ENCODE measurements around the gene SRD5A1.

The SRD5A1 gene

GRCh38 chr5:6681682-6682081, 48.4 kb downstream of the SRD5A1 start:
- no peak overlapping the region for H3K27ac ChIP-seq
- H4K20me1 ChIP-seq (ENCODE audit: insufficient read depth): no peaks in the 10 kb centered on the region
- no peak overlapping the region for H2AFZ ChIP-seq (ENCODE audit: low read depth)
- TF ChIP-seq CTCF (conservative IDR thresholded peaks at IDR 0.05; ENCODE audit: low read depth, low read length): no peak
- no peaks in the 10 kb centered on the region for H3K36me3 ChIP-seq (ENCODE audit: insufficient read depth)
- no peak overlapping the region for H3K4me2 ChIP-seq
- H3K9ac ChIP-seq: no peak overlapping the region
- no peaks in the 10 kb centered on the region for H3K27me3 ChIP-seq (ENCODE audit: insufficient read depth, low read depth)
- no peaks in the 10 kb centered on the region for H3K79me2 ChIP-seq (ENCODE audit: insufficient read depth, low read depth)
- H3K4me3 ChIP-seq (IDR thresholded peaks at IDR 0.05; ENCODE audit: insufficient read depth, low read depth, low read length): no peak overlapping the region
- no peaks in the 10 kb centered on the region for H3K4me1 ChIP-seq (ENCODE audit: low read depth, poor library complexity, severe bottlenecking)

GRCh38 chr5:6682239-6682638, 49.0 kb downstream of the SRD5A1 start:
- Histone ChIP-seq H2AFZ (ENCODE audit: low read depth) (no peak overlapping the region), H3K27me3 (ENCODE audit: insufficient read depth, low read depth) (no peaks in the 10 kb centered on the region), H3K36me3 (ENCODE audit: insufficient read depth) (no peaks in the 10 kb centered on the region), H3K9ac (no peak overlapping the region), H3K4me3 (IDR thresholded peaks at IDR 0.05; ENCODE audit: insufficient read depth, low read depth, low read length) (no peak overlapping the region), H3K4me2 (no peak overlapping the region), H3K4me1 (ENCODE audit: low read depth, poor library complexity, severe bottlenecking) (no peaks in the 10 kb centered on the region), H4K20me1 (ENCODE audit: insufficient read depth) (no peaks in the 10 kb centered on the region), H3K79me2 (ENCODE audit: insufficient read depth, low read depth) (no peaks in the 10 kb centered on the region), H3K27ac (no peak overlapping the region)
- no peak for TF ChIP-seq CTCF (conservative IDR thresholded peaks at IDR 0.05; ENCODE audit: low read depth, low read length)

GRCh38 chr5:6683241-6683640, 50.0 kb downstream of the SRD5A1 start:
- Histone ChIP-seq H3K9ac (no peak overlapping the region), H3K4me1 (ENCODE audit: low read depth, poor library complexity, severe bottlenecking) (no peaks in the 10 kb centered on the region), H3K36me3 (ENCODE audit: insufficient read depth) (no peaks in the 10 kb centered on the region), H3K27ac (no peak overlapping the region), H2AFZ (ENCODE audit: low read depth) (no peak overlapping the region), H3K79me2 (ENCODE audit: insufficient read depth, low read depth) (no peaks in the 10 kb centered on the region), H3K4me3 (IDR thresholded peaks at IDR 0.05; ENCODE audit: insufficient read depth, low read depth, low read length) (no peak overlapping the region), H3K27me3 (ENCODE audit: insufficient read depth, low read depth) (no peaks in the 10 kb centered on the region), H3K4me2 (no peak overlapping the region), H4K20me1 (ENCODE audit: insufficient read depth) (no peaks in the 10 kb centered on the region)
- no peak for TF ChIP-seq CTCF (conservative IDR thresholded peaks at IDR 0.05; ENCODE audit: low read depth, low read length)

GRCh38 chr5:6684075-6684474, 50.8 kb downstream of the SRD5A1 start:
- Histone ChIP-seq H3K4me3 (IDR thresholded peaks at IDR 0.05; ENCODE audit: insufficient read depth, low read depth, low read length) (no peak overlapping the region), H3K79me2 (ENCODE audit: insufficient read depth, low read depth) (no peaks in the 10 kb centered on the region), H3K4me2 (no peak overlapping the region), H3K36me3 (ENCODE audit: insufficient read depth) (no peaks in the 10 kb centered on the region), H4K20me1 (ENCODE audit: insufficient read depth) (no peaks in the 10 kb centered on the region), H3K27ac (no peak overlapping the region), H3K9ac (no peak overlapping the region), H3K4me1 (ENCODE audit: low read depth, poor library complexity, severe bottlenecking) (no peaks in the 10 kb centered on the region), H3K27me3 (ENCODE audit: insufficient read depth, low read depth) (no peaks in the 10 kb centered on the region), H2AFZ (ENCODE audit: low read depth) (no peak overlapping the region)
- TF ChIP-seq CTCF (conservative IDR thresholded peaks at IDR 0.05; ENCODE audit: low read depth, low read length): no peak

- H2AFZ ChIP-seq (ENCODE audit: low read depth): no peak overlapping the region
- no peak overlapping the region for H3K27ac ChIP-seq
- H3K27me3 ChIP-seq (ENCODE audit: insufficient read depth, low read depth): no peaks in the 10 kb centered on the region
- no peaks in the 10 kb centered on the region for H3K79me2 ChIP-seq (ENCODE audit: insufficient read depth, low read depth)
- no peak for TF ChIP-seq CTCF (conservative IDR thresholded peaks at IDR 0.05; ENCODE audit: low read depth, low read length)
- H4K20me1 ChIP-seq (ENCODE audit: insufficient read depth): no peaks in the 10 kb centered on the region
- no peaks in the 10 kb centered on the region for H3K4me1 ChIP-seq (ENCODE audit: low read depth, poor library complexity, severe bottlenecking)
- H3K36me3 ChIP-seq (ENCODE audit: insufficient read depth): no peaks in the 10 kb centered on the region
- H3K4me2 ChIP-seq: no peak overlapping the region
- no peak overlapping the region for H3K4me3 ChIP-seq (IDR thresholded peaks at IDR 0.05; ENCODE audit: insufficient read depth, low read depth, low read length)
- H3K9ac ChIP-seq: no peak overlapping the region
These were observed 53.3 kb downstream of the SRD5A1 start for GRCh38 chr5:6686501-6686900.
